NCI-H748 (cell line): ENCODE data around the gene KPNA6.
A peak's percentile ranks its signal among the peaks of the same experiment; 100 is the strongest.
"Not testable (repeated sequence)": the region's sequence is repeated elsewhere in the genome, so short reads cannot be mapped to it uniquely, and the experiment has no call there.

Experiments used
- DNase-seq: peaks from one replicate; lab custom pipeline; 2025; ENCODE audit not compliant: unreplicated experiment; lab: John Stamatoyannopoulos, UW

Gene KPNA6

GRCh38 chr1:32138965-32139364 lies 31.1 kb downstream of the KPNA6 start:
- peak; percentile 15 for DNase-seq

- DNase-seq: peak; percentile 52
Observed at GRCh38 chr1:32142446-32143301, 34.8 kb downstream of the KPNA6 start.

GRCh38 chr1:32143302-32143695 lies 35.4 kb downstream of the KPNA6 start:
- DNase-seq: not testable (repeated sequence)

- no peak for DNase-seq
Observed at GRCh38 chr1:32144033-32144432, 36.2 kb downstream of the KPNA6 start.

GRCh38 chr1:32147799-32148198 lies 39.9 kb downstream of the KPNA6 start:
- DNase-seq: not testable (repeated sequence)

GRCh38 chr1:32150847-32151246 lies 43.0 kb downstream of the KPNA6 start:
- no peak for DNase-seq

- DNase-seq: no peak
Observed at GRCh38 chr1:32151319-32151787, 43.5 kb downstream of the KPNA6 start.

GRCh38 chr1:32159189-32159588 lies 51.3 kb downstream of the KPNA6 start:
- no peak for DNase-seq

GRCh38 chr1:32163405-32163804 lies 55.5 kb downstream of the KPNA6 start:
- no peak for DNase-seq

GRCh38 chr1:32165633-32166032 lies 57.8 kb downstream of the KPNA6 start:
- not testable (repeated sequence) for DNase-seq

GRCh38 chr1:32170991-32171390 lies 63.1 kb downstream of the KPNA6 start:
- no peak for DNase-seq

- DNase-seq: no peak
Observed at GRCh38 chr1:32172621-32173245, 64.9 kb downstream of the KPNA6 start.

GRCh38 chr1:32178380-32179192 lies 70.7 kb downstream of the KPNA6 start:
- DNase-seq: no peak

- no peak for DNase-seq
Observed at GRCh38 chr1:32179193-32179442, 71.3 kb downstream of the KPNA6 start.

GRCh38 chr1:32179443-32180185 lies 71.8 kb downstream of the KPNA6 start, which contains the start of gene TXLNA:
Gene TXLNA (plus strand): TSS chr1:32179675. CDS start chr1:32180346, 671 bp downstream.
- peak; percentile 92 for DNase-seq

- DNase-seq: peak; percentile 48
Observed at GRCh38 chr1:32180186-32181060, 72.6 kb downstream of the KPNA6 start.

GRCh38 chr1:32181065-32181464 lies 73.2 kb downstream of the KPNA6 start:
- DNase-seq: no peak

GRCh38 chr1:32181563-32181962 lies 73.7 kb downstream of the KPNA6 start:
- DNase-seq: no peak

- no peak for DNase-seq
Observed at GRCh38 chr1:32182060-32182459, 74.2 kb downstream of the KPNA6 start.

- no peak for DNase-seq
Observed at GRCh38 chr1:32184650-32185049, 76.8 kb downstream of the KPNA6 start.
